ENCODE measurements around the gene FRMPD1. TPM values are rescaled to one million over a fixed set of nuclear protein-coding genes. Genes with fewer than 3 reads are reported as not detected.
"Not testable (repeated sequence)": the region's sequence is repeated elsewhere in the genome, so short reads cannot be mapped to it uniquely, and the experiment has no call there.

The FRMPD1 gene
- total RNA-seq, 4 donors from 2014 or later: 0.46 to 1.7 (median 1.0) TPM

DNA sequence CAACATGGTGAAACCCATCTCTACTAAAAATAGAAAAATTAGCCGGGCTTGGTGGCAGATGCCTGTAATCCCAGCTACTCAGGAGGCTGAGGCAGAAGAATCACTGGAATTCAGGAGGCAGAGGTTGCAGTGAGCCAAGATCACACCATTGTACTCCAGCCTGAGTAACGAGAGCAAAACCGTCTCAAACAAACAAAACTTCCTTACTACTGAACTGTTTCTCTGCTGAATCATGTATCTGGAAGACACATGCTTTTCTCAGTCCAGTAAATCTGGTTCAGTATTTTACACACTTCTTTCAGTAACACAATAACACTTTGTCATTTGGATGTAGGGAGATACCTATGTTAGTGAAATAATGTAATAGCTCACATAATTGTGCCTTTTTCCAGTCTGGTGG is 110.8 kb downstream of the FRMPD1 start:
- ATAC-seq: no peak
- TF ChIP-seq, protein P1, sequence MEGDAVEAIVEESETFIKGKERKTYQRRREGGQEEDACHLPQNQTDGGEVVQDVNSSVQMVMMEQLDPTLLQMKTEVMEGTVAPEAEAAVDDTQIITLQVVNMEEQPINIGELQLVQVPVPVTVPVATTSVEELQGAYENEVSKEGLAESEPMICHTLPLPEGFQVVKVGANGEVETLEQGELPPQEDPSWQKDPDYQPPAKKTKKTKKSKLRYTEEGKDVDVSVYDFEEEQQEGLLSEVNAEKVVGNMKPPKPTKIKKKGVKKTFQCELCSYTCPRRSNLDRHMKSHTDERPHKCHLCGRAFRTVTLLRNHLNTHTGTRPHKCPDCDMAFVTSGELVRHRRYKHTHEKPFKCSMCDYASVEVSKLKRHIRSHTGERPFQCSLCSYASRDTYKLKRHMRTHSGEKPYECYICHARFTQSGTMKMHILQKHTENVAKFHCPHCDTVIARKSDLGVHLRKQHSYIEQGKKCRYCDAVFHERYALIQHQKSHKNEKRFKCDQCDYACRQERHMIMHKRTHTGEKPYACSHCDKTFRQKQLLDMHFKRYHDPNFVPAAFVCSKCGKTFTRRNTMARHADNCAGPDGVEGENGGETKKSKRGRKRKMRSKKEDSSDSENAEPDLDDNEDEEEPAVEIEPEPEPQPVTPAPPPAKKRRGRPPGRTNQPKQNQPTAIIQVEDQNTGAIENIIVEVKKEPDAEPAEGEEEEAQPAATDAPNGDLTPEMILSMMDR (IDR thresholded peaks at IDR 0.05 in 4 of 5, conservative IDR thresholded peaks at IDR 0.05 in 1 of 5): no peak
- TF ChIP-seq POLR2A (IDR thresholded peaks at IDR 0.05): no peak
- no peak for DNase-seq
- Histone ChIP-seq H3K4me3 (no peak overlapping the region), H3K4me1 (no peaks in the 10 kb centered on the region), H3K27me3 (no peaks in the 10 kb centered on the region), H3K9me3 (no peaks in the 10 kb centered on the region), H3K36me3 (peaks cover 0 to 6% of the 10 kb centered on the region in 2 donors), H3K27ac (no peak overlapping the region)
- intact Hi-C loops (cut with DNase I; ENCODE audit: low total_unique reads) (no loop called here), in situ Hi-C loops (cut with MboI; ENCODE audit: low sequenced_read_pairs in 4 of 4) (loop anchor here in 1 of 4 donors (25.0 kb wide), 1 partner anchor 651 kb away; the partner anchor contains the start of gene IGFBPL1)

DNA sequence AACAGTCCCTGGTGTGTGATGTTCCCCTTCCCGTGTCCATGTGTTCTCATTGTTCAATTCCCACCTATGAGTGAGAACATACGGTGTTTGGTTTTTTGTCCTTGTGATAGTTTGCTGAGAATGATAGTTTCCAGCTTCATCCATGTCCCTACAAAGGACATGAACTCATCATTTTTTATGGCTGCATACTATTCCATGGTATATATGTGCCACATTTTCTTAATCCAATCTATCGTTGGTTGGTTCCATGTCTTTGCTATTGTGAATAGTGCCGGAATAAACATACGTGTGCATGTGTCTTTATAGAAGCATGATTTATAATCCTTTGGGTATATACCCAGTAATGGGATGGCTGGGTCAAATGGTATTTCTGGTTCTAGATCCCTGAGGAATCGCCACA is 114.5 kb downstream of the FRMPD1 start:
- H3K4me1 ChIP-seq; H3K4me3 ChIP-seq; DNase-seq; ATAC-seq; intact Hi-C loops (cut with DNase I; ENCODE audit: low total_unique reads); H3K9me3 ChIP-seq; H3K27ac ChIP-seq; H3K27me3 ChIP-seq: not testable (repeated sequence)
- H3K36me3 ChIP-seq: peaks cover 0 to 11% of the 10 kb centered on the region in 2 donors
- in situ Hi-C loops (cut with MboI; ENCODE audit: low sequenced_read_pairs in 4 of 4): loop anchor here in 1 of 4 donors (25.0 kb wide), 1 partner anchor 647 kb away; the partner anchor contains the start of gene IGFBPL1

DNA sequence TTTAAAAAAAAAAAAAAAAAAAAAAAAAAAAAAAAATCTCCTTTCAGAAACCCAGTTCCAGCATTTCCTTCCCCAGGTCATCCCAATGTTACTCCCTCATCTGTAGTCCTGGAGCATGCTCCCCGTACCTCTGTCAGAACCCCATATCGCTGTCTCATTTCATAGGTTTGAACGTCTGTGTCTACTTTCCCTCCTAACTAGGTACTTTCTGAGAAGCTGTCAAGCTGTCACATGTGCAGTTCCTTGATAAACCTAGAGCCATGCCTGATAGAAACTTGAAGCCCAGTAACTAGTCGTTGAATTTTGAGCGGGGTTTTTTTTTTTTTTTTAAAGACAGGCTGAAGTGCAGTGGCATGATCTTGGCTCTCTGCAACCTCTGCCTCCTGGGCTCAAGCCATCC is 118.6 kb downstream of the FRMPD1 start:
- no peaks in the 10 kb centered on the region for H3K4me1 ChIP-seq
- H3K27me3 ChIP-seq: no peaks in the 10 kb centered on the region
- no peak overlapping the region for H3K4me3 ChIP-seq
- no peak for ATAC-seq
- H3K36me3 ChIP-seq: peaks cover 0 to 40% of the 10 kb centered on the region in 2 donors
- H3K27ac ChIP-seq: no peak overlapping the region
- DNase-seq: no peak
- intact Hi-C loops (cut with DNase I; ENCODE audit: low total_unique reads) (no loop called here), in situ Hi-C loops (cut with MboI; ENCODE audit: low sequenced_read_pairs in 4 of 4) (loop anchor here in 1 of 4 donors (25.0 kb wide), 1 partner anchor 643 kb away; the partner anchor contains the start of gene IGFBPL1)
- no peaks in the 10 kb centered on the region for H3K9me3 ChIP-seq
- no peak for TF ChIP-seq POLR2A (IDR thresholded peaks at IDR 0.05)
- TF ChIP-seq, protein P1 (IDR thresholded peaks at IDR 0.05 in 4 of 5, conservative IDR thresholded peaks at IDR 0.05 in 1 of 5): no peak

DNA sequence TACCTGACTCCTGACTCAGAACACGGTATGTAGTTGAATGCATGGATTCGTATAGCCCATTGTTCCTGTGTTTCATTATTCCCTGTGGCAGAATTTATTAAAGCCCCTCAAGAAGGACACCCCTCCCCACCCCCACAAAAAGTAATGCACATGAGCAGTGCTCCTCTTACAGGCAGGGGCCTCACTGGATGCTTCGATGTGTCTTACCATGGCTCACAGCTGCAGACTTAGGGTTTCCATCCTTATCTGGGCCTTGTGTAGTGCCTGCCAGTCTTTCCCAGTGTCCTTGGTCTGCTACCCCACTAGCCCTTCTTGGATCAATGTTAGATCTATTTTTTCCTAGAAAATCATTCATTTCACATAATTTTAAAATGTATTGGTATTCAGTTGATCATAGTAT is 119.2 kb downstream of the FRMPD1 start:
- Histone ChIP-seq H3K4me1 (no peaks in the 10 kb centered on the region), H3K4me3 (no peak overlapping the region), H3K27ac (no peak overlapping the region), H3K36me3 (peaks cover 0 to 35% of the 10 kb centered on the region in 2 donors), H3K9me3 (no peaks in the 10 kb centered on the region), H3K27me3 (no peaks in the 10 kb centered on the region)
- ATAC-seq (no peak), DNase-seq (no peak)
- in situ Hi-C loops (cut with MboI; ENCODE audit: low sequenced_read_pairs in 4 of 4): loop anchor here in 1 of 4 donors (25.0 kb wide), 1 partner anchor 642 kb away; the partner anchor contains the start of gene IGFBPL1
- intact Hi-C loops (cut with DNase I; ENCODE audit: low total_unique reads): no loop called here
- TF ChIP-seq, protein P1 (IDR thresholded peaks at IDR 0.05 in 4 of 5, conservative IDR thresholded peaks at IDR 0.05 in 1 of 5): no peak
- no peak for TF ChIP-seq POLR2A (IDR thresholded peaks at IDR 0.05)

DNA sequence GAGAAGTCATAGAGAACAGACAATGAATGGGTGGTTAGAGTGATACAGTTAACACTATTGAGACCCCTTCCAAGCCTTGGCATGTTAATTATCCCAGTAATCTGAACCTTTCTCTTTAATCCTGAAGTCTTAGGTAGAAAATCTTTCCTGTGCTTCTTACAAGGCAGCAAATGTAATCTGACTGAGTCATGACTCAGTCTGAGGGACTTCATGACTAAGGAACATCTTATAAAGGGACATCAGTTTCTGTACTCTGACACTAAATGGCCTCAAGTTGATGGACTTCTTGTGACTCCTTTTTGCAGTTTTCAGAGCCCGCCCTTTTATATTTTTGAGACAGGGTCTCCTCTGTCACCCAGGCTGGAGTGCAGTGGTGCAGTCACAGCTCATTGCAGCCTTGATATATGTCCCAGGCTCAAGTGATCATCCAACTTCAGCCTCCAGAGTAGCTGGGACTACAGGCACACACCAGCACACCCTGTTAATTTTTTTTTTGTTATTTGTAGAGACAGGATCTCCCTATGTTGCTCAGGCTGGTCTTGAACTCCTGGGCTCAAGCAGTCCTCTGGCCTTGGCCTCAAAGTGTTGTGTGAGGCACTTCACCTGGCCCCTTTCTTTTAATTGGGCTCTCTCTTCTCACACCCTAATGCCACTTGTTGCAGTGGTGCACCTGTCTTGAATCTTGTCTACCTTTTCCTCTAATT is 124.6 kb downstream of the FRMPD1 start:
- Histone ChIP-seq H3K9me3 (no peaks in the 10 kb centered on the region), H3K36me3 (peaks cover 0 to 59% of the 10 kb centered on the region in 2 donors), H3K27ac (no peak overlapping the region), H3K4me1 (no peaks in the 10 kb centered on the region), H3K27me3 (no peaks in the 10 kb centered on the region), H3K4me3 (no peak overlapping the region)
- in situ Hi-C loops (cut with MboI; ENCODE audit: low sequenced_read_pairs in 4 of 4) (loop anchor here in 3 of 4 donors (25.0 kb wide), 2 partner anchors 112 to 188 kb away; partner anchors contain the start of genes FBXO10 (in 3 of the 3) and TOMM5 (in 3 of the 3)), intact Hi-C loops (cut with DNase I; ENCODE audit: low total_unique reads) (no loop called here)
- TF ChIP-seq POLR2A (IDR thresholded peaks at IDR 0.05): no peak
- TF ChIP-seq, protein P1 (IDR thresholded peaks at IDR 0.05 in 4 of 5, conservative IDR thresholded peaks at IDR 0.05 in 1 of 5): no peak
- DNase-seq (no peak), ATAC-seq (no peak)

Data from gastrocnemius medialis (tissue), 4 donors.